ENCODE data around the gene SIGLEC1. TPM values are rescaled to one million over a fixed set of nuclear protein-coding genes. Genes with fewer than 3 reads are reported as not detected.

Gene SIGLEC1
- total RNA-seq, 1 experiment from 2014 or later = 0.17 TPM

GRCh38 chr20:3672547-3673171 lies 39.7 kb downstream of the SIGLEC1 start:
- H3K4me2 ChIP-seq (ENCODE audit: low read length) = no peak overlapping the region
- no peaks in the 10 kb centered on the region for H3K79me2 ChIP-seq (ENCODE audit: insufficient read depth, low read length)
- ATAC-seq (no peak), DNase-seq (ENCODE audit: low read depth, low spot score) (no peak)
- H2AFZ ChIP-seq (ENCODE audit: low read depth, low read length, poor library complexity, severe bottlenecking) = no peak overlapping the region
- ChIA-PET RAD21 (ENCODE audit: low non-redundant PET in 1 of 2, low total read pairs in 2 of 2, uncharacterized antibody in 2 of 2, unreplicated experiment in 2 of 2) (no interaction called here), POLR2A (no interaction called here), CTCF (no interaction called here)
- no TSS peak for BruUV-seq (replicated peaks)
- H3K27ac ChIP-seq (ENCODE audit: low read depth, low read length) = no peak overlapping the region
- H4K20me1 ChIP-seq (ENCODE audit: insufficient read depth) = no peaks in the 10 kb centered on the region
- TF ChIP-seq CBX3 (IDR thresholded peaks at IDR 0.05; ENCODE audit: low read depth) = no peak
- H3K36me3 ChIP-seq (ENCODE audit: control insufficient read depth in 1 of 2, insufficient read depth in 2 of 2, low read length in 2 of 2) = no peaks in the 10 kb centered on the region
- no peak overlapping the region for H3K4me3 ChIP-seq (replicated peaks in 1 of 2; ENCODE audit: low read depth in 1 of 2, low read length in 2 of 2)
- no peaks in the 10 kb centered on the region for H3K9me2 ChIP-seq (ENCODE audit: insufficient read depth)
- H3K9me3 ChIP-seq (ENCODE audit: control insufficient read depth in 1 of 2, insufficient read depth in 1 of 2, low read depth in 1 of 2, low read length in 2 of 2) = no peaks in the 10 kb centered on the region
- intact Hi-C loops (cut with micrococcal nuclease) = no loop called here
- H3K4me1 ChIP-seq (ENCODE audit: control insufficient read depth in 1 of 2, insufficient read depth in 2 of 2, low read length in 2 of 2) = peaks cover 2 to 9% of the 10 kb centered on the region in 2 experiments; a peak in 2 of 4 replicates
- no peak overlapping the region for H3K9ac ChIP-seq (ENCODE audit: low read length)
- H3K27me3 ChIP-seq (ENCODE audit: insufficient read depth, low read length) = peaks cover 5% of the 10 kb centered on the region; the same call in 1 of the 2 replicates

GRCh38 chr20:3671986-3672546 lies 40.3 kb downstream of the SIGLEC1 start:
- no peak overlapping the region for H3K27ac ChIP-seq (ENCODE audit: low read depth, low read length)
- no peak overlapping the region for H3K4me2 ChIP-seq (ENCODE audit: low read length)
- no peak overlapping the region for H3K4me3 ChIP-seq (replicated peaks in 1 of 2; ENCODE audit: low read depth in 1 of 2, low read length in 2 of 2)
- peaks cover 5% of the 10 kb centered on the region; the same call in 1 of the 2 replicates for H3K27me3 ChIP-seq (ENCODE audit: insufficient read depth, low read length)
- no peaks in the 10 kb centered on the region for H3K36me3 ChIP-seq (ENCODE audit: control insufficient read depth in 1 of 2, insufficient read depth in 2 of 2, low read length in 2 of 2)
- no peaks in the 10 kb centered on the region for H4K20me1 ChIP-seq (ENCODE audit: insufficient read depth)
- intact Hi-C loops (cut with micrococcal nuclease) = no loop called here
- ChIA-PET RAD21 (ENCODE audit: low non-redundant PET in 1 of 2, low total read pairs in 2 of 2, uncharacterized antibody in 2 of 2, unreplicated experiment in 2 of 2) (no interaction called here), CTCF (no interaction called here), POLR2A (no interaction called here)
- no peaks in the 10 kb centered on the region for H3K79me2 ChIP-seq (ENCODE audit: insufficient read depth, low read length)
- H3K4me1 ChIP-seq (ENCODE audit: control insufficient read depth in 1 of 2, insufficient read depth in 2 of 2, low read length in 2 of 2) = peaks cover 2 to 8% of the 10 kb centered on the region in 2 experiments; a peak in 2 of 4 replicates
- no peak for DNase-seq (ENCODE audit: low read depth, low spot score)
- H3K9me2 ChIP-seq (ENCODE audit: insufficient read depth) = no peaks in the 10 kb centered on the region
- H2AFZ ChIP-seq (ENCODE audit: low read depth, low read length, poor library complexity, severe bottlenecking) = no peak overlapping the region
- no peaks in the 10 kb centered on the region for H3K9me3 ChIP-seq (ENCODE audit: control insufficient read depth in 1 of 2, insufficient read depth in 1 of 2, low read depth in 1 of 2, low read length in 2 of 2)
- no peak for ATAC-seq
- H3K9ac ChIP-seq (ENCODE audit: low read length) = no peak overlapping the region
- no TSS peak for BruUV-seq (replicated peaks)
- no peak for TF ChIP-seq SIN3A (IDR thresholded peaks at IDR 0.05; ENCODE audit: low read depth)
- TF ChIP-seq CBX3 (IDR thresholded peaks at IDR 0.05; ENCODE audit: low read depth) = no peak
- no peak for TF ChIP-seq EGR1 (IDR thresholded peaks at IDR 0.05; ENCODE audit: low read depth)
- TF ChIP-seq ATF3 (IDR thresholded peaks at IDR 0.05) = no peak
- no peak for TF ChIP-seq TCF7L2 (IDR thresholded peaks at IDR 0.05; ENCODE audit: borderline replicate concordance, extremely low read depth, insufficient read depth, insufficient read length)
- TF ChIP-seq YY1 (IDR thresholded peaks at IDR 0.05; ENCODE audit: extremely low read depth, insufficient replicate concordance, low read depth, low read length) = no peak
- TF ChIP-seq MAX (IDR thresholded peaks at IDR 0.05) = no peak
- TF ChIP-seq RAD21 (IDR thresholded peaks at IDR 0.05; ENCODE audit: low read depth) = no peak
- no peak for TF ChIP-seq POLR2A (IDR thresholded peaks at IDR 0.05; ENCODE audit: borderline replicate concordance, extremely low read depth, insufficient read depth, insufficient read length)
- TF ChIP-seq ZFX (IDR thresholded peaks at IDR 0.05) = no peak
- TF ChIP-seq FOSL1 (IDR thresholded peaks at IDR 0.05; ENCODE audit: low read depth) = no peak
- TF ChIP-seq REST (IDR thresholded peaks at IDR 0.05; ENCODE audit: low read depth) = no peak
- TF ChIP-seq SP1 (IDR thresholded peaks at IDR 0.05; ENCODE audit: low read depth) = no peak
- no peak for TF ChIP-seq ZBTB33 (IDR thresholded peaks at IDR 0.05; ENCODE audit: extremely low read depth, insufficient replicate concordance, low read length)
- no peak for TF ChIP-seq JUND (IDR thresholded peaks at IDR 0.05)
